Posterior vena cava (tissue), 2 donors: ENCODE measurements around the gene EGLN2. TPM values are rescaled to one million over a fixed set of nuclear protein-coding genes. Genes with fewer than 3 reads are reported as not detected.

Experiments
- DNase-seq: peaks from one replicate; pipeline ENCODE4 v3.0.0-alpha.2; 2020; ENCODE audit warnings: low spot score
- intact Hi-C, 2 donors: fragments of 100-400 bp; cut with DNase I; formaldehyde crosslinking; loops; one replicate each; pipeline versions ENCODE4 v1.14.1 to v1.14.2; 2022 to 2023
- total RNA-seq, 2 donors: library from RNA; stranded (reverse); fragmentation: NEBNext Ultra II Directional; extraction: Animal tissue kit (Norgen Biotek cat#: 25700); gene quantifications; one replicate each; pipeline ENCODE4 v1.2.1, GENCODE V29; 2021
- donor health status: DM: yes; HTN: yes; CAD: no.
- donor health status: DM: yes; HTN: yes; CAD: no.

The EGLN2 gene
- total RNA-seq, 2 donors from 2014 or later = 76.3 to 89.0 TPM

DNA sequence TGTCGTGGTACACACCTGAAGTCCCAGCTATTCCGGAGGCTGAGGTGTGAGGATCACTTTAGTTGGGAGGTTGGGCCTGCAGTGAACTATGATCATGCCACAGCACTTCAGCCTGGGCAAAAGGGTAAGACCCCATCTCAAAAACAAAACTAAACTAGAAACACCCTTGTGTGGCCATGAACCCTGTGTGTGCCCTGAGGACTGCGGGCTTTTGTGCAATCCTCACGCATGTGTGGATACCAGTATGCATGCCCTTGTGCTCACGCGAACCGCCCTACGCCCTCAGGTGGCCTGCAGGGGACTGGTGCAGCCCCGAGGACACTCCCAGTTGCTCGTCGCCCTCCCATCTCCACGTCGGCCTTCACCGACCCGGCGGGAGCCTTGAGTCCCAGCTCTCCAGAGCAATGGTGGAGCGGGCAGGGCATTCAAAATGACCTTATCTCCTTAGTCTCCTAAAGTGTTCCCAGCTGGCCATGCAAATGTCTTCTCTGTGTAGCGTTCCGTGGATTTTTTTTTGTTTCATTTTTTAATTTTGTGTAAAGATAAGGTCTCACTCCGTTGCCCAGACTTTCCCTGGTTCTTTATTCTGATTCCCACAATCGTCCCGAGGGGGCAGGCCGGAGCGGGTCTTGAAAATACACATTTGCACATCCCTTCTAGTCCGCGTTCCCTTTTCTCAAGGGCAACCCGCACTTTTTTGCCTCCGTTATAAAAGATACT lies 868 bp upstream of the EGLN2 start:
- intact Hi-C loops = no loop called here
- peak; percentile 90 for DNase-seq

DNA sequence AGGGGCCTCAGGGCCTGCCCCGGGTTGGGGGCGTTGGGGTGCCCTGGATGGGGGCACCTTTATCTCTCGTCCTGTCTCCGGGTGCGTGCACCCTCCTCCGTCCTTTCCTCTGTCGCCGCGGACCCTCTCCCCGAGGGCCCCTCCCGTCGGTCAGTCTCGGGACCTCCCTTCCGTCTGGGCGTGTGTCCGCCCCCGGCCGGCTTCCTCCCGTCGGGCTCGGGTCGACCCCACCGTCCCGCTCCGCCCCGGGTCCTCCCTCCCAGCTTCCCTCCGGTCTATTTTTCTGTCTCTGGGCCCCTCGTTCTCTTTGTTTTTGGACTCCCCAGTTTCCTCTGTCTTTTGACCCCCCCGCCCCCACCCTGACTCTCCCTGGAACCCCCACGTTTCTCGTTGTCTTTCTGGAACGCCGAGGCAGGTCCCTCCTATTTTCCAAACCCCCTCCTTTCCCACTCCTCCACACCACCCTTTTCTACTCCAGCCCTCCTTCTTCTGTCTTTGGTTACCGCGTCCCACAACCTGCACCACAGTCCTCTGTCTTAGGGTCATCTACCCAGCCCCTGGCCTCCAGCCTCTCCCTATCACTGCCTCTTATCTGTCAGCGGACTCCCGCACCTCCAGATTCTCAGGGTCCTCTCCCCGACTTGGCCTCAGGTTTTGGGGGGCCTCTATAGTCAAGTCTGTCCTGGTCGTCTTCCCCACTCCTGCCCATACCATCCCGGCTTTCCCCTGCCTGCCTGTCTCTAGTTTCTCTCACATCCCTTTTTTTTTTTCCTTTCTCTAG lies 757 bp downstream of the EGLN2 start:
- intact Hi-C loops = loop anchor here in 1 of 2 donors (5.0 to 10.0 kb wide), 2 partner anchors 135 to 1967 kb away; partner anchors contain the start of gene ECH1
- peak; percentile 91 for DNase-seq

DNA sequence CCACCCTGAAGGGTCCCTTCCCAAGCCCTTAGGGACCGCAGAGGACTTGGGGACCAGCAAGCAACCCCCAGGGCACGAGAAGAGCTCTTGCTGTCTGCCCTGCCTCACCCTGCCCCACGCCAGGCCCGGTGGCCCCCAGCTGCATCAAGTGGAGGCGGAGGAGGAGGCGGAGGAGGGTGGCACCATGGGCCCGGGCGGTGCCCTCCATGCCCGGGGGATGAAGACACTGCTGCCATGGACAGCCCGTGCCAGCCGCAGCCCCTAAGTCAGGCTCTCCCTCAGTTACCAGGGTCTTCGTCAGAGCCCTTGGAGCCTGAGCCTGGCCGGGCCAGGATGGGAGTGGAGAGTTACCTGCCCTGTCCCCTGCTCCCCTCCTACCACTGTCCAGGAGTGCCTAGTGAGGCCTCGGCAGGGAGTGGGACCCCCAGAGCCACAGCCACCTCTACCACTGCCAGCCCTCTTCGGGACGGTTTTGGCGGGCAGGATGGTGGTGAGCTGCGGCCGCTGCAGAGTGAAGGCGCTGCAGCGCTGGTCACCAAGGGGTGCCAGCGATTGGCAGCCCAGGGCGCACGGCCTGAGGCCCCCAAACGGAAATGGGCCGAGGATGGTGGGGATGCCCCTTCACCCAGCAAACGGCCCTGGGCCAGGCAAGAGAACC lies 1.5 kb downstream of the EGLN2 start:
- no peak for DNase-seq
- intact Hi-C loops = loop anchor here in 1 of 2 donors (5.0 to 10.0 kb wide), 2 partner anchors 136 to 1968 kb away; partner anchors contain the start of gene ECH1

DNA sequence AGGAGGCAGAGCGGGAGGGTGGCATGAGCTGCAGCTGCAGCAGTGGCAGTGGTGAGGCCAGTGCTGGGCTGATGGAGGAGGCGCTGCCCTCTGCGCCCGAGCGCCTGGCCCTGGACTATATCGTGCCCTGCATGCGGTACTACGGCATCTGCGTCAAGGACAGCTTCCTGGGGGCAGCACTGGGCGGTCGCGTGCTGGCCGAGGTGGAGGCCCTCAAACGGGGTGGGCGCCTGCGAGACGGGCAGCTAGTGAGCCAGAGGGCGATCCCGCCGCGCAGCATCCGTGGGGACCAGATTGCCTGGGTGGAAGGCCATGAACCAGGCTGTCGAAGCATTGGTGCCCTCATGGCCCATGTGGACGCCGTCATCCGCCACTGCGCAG lies 2.0 kb downstream of the EGLN2 start:
- no peak for DNase-seq
- intact Hi-C loops = loop anchor here in 1 of 2 donors (5.0 to 10.0 kb wide), 2 partner anchors 136 to 1969 kb away; partner anchors contain the start of gene ECH1

GRCh38 chr19:40801426-40802299 lies 2.7 kb downstream of the EGLN2 start:
- intact Hi-C loops = loop anchor here in 1 of 2 donors (5.0 to 10.0 kb wide), 2 partner anchors 137 to 1969 kb away; partner anchors contain the start of gene ECH1
- no peak for DNase-seq

DNA sequence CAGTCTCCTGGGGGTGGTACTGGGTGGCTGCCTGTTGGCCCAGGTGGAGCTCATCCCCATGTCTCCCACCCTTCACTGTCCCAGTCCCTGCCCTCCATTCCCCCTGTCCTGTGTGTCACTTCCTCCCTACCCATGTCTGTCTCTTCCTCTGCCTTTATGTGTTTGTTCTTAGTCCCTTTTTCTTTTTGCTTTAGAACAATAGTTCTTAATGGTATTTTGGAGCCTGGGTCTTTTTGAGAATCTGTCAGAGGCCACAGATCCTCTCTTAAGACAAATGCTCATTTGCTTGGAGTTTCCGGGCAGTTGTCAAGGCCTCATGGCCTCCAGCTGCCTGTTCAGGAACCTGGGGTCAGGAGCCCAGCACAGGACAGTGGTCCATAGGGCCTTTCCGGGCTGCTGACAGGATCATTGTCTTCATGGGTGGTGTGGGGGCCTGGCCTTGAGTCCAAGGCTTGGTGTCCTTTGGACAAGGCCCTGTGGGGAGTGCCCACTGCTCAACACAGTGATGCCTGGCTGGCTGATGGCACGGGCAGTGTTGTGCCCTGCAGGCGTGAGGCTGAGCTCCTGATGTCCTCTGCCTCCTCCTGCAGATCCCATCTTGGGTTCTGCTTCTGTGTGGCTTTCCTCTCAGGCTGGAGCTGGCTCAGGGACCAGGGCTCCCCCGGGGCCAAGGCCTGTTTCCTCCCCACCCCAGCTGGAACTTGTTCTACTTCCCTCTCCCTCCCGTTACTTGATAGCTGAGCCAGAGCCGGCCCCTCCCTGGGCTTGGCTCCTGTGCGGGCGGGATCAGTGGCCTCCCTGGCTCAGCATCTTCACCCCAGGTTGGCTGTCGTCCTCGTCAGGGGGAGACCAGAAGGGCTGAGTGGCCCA lies 3.5 kb downstream of the EGLN2 start:
- intact Hi-C loops = loop anchor here in 1 of 2 donors (5.0 to 10.0 kb wide), 2 partner anchors 138 to 1970 kb away; partner anchors contain the start of gene ECH1
- no peak for DNase-seq

DNA sequence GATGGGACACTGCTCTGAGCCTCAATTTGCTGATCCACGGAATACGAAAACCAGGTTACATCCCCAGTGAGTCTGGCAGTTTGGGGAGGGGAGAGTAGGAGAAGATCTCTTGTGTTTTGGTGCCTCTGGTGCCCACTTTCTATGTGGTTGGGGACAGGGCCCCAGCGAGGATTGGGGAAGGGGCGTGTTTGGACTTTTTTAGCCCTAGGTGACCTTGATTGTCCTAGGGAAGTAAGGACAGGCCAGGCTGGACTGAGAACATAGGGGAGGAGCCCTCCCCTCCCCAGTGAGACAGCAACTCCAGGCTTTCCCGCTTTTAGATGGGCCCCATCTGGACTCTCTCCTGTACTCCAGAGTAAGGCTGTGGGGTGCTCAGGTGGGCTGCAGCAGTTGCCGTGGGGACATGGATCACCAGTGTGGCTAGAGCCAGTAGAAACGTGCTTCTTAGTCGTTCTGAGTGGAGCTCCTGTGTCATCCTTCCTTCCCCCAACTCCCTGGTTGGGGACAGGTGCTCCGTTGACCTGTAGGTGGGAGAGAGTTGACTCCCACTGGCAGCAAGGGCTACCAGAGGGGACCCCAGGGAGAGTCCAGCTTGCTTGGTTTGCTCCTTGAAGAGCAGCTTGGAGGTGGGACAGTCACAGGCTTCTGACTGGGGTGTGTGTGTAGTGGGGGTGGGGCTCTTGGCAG lies 4.3 kb downstream of the EGLN2 start:
- intact Hi-C loops = loop anchor here in 1 of 2 donors (5.0 to 10.0 kb wide), 2 partner anchors 139 to 1971 kb away; partner anchors contain the start of gene ECH1
- no peak for DNase-seq

DNA sequence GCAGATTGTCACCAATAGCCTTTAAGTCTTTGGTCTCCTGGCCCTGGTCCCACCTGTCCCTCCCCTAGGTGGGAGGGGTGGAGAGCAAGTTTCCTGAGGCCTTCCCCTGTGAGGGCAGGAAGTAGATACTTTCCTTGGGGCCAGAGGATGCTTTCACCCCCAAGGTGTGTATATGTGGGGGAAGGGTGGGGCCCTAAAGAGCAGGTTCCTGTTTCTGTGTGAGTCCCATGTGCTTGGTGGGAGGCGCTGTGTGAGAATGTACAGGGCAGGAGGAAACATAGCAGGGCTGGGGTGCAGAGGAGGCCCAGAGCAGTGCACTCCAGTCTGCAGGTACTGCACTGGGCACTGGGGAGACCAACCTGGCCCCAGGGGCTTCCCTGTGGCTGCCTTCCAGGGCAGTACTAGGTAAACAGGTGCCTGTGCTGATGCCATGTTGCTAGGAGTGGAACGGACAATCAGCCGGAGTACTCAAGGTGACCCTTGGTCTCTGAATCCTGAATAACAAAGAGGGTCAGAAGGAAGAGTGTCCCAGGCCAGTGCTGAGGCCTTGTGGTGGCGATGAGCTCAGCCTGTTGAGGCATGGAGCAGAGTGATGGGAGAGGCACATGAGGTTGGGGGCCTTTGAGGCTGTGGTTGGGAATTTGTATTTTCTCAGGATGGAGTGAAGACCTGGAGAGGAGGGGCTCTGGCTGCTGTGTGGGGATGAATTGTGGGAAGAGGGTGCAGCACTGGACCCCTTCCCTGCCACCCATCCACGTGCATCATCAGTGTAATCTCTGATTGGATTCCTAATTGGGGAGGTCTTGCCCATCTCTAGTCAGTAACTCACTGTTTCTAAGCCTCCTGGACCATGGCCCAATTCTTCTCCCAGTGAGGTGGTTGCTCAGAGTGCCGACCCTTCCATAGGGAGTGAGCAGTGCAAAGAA lies 5.1 kb downstream of the EGLN2 start:
- no peak for DNase-seq
- intact Hi-C loops = loop anchor here in 1 of 2 donors (5.0 to 10.0 kb wide), 2 partner anchors 139 to 1972 kb away; partner anchors contain the start of gene ECH1

- no peak for DNase-seq
- intact Hi-C loops = loop anchor here in 1 of 2 donors (5.0 to 10.0 kb wide), 2 partner anchors 140 to 1973 kb away; partner anchors contain the start of gene ECH1
These were observed 5.8 kb downstream of the EGLN2 start for GRCh38 chr19:40804783-40805242.

GRCh38 chr19:40805258-40805868 lies 6.4 kb downstream of the EGLN2 start:
- DNase-seq = no peak
- intact Hi-C loops = loop anchor here in 1 of 2 donors (10.0 kb wide), 1 partner anchor 141 kb away; no protein-coding TSS in a partner anchor

DNA sequence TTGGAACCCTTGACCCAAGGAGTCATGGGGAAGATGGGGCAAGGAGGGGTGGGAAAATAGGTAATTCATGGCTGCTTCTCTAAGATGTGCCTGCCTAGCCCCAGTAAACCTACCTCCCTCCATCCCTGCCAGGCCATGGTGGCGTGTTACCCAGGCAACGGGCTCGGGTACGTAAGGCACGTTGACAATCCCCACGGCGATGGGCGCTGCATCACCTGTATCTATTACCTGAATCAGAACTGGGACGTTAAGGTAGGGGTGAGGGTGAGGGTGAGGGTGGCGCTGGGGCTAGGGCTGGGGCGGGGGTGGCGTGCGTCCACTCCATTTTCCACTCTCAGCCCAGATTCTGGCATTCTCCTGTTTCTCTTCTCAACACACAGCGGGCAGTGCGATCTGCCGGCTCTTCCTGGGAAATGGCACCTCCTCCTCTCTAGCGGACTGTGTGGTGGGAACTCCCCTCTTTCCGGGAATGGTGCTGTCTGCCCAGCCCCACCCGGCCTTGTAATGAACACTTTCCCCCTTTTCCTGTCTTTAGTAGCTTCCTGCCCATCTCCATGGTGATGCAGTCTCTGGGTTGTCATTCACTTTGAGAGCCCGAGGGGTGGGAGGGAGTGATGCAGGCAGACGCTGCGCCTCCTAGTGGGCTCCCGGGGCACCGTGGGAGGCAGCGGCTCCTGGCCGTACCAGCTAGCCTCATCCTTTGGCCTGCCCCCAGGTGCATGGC lies 7.6 kb downstream of the EGLN2 start:
- intact Hi-C loops = loop anchor here in 1 of 2 donors (10.0 kb wide), 1 partner anchor 142 kb away; no protein-coding TSS in a partner anchor
- peak; percentile 94 for DNase-seq

- intact Hi-C loops = loop anchor here in 1 of 2 donors (10.0 kb wide), 1 partner anchor 143 kb away; no protein-coding TSS in a partner anchor
- no peak for DNase-seq
These were observed 8.4 kb downstream of the EGLN2 start for GRCh38 chr19:40807147-40808020.

DNA sequence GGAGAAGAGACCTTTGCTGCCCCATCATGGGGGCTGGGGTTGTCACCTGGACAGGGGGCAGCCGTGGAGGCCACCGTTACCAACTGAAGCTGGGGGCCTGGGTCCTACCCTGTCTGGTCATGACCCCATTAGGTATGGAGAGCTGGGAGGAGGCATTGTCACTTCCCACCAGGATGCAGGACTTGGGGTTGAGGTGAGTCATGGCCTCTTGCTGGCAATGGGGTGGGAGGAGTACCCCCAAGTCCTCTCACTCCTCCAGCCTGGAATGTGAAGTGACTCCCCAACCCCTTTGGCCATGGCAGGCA lies 9.0 kb downstream of the EGLN2 start:
- DNase-seq = no peak
- intact Hi-C loops = loop anchor here in 1 of 2 donors (10.0 kb wide), 1 partner anchor 143 kb away; no protein-coding TSS in a partner anchor

- intact Hi-C loops = loop anchor here in 1 of 2 donors (10.0 kb wide), 1 partner anchor 144 kb away; no protein-coding TSS in a partner anchor
- DNase-seq = no peak
These were observed 9.5 kb downstream of the EGLN2 start for GRCh38 chr19:40808497-40808896.
